Measurements from ENCODE around the gene IL4I1.

The IL4I1 gene

DNA sequence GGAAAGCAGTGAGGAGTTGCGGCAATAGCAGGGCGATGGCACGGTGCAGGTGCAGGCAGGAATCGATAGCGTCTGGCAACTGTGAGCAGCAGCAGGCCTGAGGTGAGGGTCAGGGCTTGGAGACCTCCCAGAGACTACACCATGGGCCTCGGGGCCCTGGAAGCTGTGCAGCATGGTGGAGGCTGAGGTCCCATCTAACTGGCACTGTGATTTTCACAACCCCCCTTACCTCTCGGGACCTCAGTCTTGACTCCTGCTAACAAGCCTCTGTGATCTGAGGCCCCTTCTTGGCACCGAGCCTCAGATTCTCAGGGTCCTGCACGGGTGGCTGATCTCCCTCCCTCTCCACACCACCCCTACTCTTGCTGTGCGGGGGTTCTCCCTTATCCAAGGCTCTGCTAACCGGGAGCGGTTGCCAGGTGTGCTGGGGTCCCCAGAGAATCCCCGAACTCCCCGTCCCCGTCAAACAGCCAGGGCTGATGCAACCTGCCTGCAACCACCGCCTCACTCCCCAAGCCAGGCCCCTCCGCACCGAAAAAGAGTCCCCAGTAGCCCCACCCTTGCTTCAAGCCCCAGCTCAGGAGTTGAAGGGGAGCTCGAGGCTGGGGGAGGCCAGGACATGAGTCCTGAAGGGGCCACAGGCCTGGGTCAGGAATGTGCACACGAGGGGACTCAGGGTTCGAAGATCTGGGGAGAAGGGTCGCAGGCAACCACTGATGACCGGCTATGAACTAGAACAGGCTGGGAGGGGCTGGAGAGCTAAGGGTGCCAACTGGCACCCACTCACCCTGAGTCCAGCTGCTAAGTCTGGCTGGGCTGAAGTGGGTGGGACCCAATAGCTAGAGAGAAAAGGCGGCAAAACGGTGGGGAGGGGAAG is 27.6 kb upstream of the IL4I1 start:
- no peak for DNase-seq

DNA sequence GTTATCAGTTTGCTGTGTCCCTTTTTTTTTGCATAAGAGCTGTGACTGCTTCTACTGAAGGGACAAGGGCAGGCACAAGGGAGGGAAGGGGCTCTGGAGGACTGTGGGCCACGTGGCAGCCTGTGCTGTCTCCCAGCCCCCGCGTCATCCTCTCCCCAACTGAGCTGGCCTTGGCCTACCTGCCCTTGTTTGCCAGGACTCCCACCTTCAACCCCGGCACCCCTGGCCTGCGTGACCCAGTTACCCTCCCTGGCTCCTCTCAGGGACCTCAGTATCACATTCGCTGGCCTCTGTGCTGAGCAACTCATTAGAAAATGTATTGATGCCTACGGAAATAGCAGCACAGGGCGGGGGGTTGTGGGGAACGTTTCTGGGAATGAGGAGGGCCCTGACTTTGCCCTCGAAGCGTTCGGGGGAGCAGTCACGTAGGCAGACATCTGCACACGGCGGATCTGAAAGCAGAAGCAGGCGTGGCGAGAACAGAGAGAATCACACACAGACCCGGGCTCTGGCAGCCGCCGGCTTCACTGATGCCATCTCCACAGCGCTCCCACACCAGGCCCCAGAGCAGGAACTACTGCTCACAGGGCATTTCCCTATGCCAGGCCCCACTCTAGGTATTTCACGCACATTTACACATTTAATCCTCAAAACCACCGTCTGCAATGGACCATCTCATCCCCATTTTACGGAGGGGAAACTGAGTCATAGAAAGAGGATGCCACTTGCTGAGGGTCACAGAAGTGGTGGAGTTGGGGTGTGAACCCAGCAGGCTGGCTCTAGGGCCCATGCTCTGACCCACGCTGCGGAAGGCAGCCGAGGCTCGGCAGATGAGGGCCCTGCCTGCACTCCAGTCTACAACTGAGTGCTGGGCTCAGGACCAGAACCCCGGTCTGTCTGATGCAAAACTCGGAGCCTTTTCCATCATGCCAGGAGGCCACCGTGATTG is 26.6 kb upstream of the IL4I1 start:
- no peak for DNase-seq

DNA sequence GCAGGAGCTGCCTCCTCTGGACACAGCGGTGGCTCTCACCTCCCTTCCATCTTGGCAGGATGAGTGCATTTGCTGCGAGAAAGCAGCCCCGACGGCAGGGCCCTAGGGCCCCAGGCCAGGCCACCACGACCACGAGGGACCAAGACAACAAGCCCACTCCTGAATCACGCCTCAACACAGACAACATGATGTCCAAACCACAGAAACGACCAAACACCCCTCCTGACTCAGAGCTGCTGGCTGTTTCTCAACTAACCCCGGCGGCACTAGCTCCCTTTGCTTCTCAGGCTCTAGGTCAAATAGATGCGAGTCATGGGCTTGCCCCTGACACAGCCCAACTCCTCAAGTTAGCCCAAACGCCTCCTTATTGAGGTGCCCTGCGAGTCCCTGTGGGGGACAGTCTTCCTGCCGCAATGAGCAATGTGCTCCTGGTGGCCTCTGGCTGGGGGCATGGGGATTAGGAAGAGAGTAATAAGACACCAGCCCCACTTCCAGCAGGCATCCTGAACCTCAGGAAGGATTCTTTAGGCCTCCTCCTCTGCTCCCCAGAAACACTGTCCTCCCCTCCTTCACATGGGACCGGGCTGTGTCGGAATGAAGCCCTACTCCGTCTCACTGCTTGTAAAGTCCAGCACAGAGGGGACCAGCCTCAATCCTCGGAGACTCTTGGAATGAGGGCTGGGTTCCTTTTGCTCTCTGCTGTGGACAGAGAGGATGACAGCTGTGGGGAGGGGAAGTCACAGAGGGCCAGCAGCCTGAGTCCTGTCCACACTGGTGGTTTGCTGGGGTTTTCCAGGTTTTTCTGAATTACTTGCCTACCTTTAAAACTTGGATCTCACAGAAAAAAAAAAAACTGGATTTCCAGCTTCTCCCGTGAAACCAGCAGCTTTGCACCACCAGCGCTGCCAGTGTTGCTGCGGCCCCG is 25.4 kb upstream of the IL4I1 start:
- no peak for DNase-seq

DNA sequence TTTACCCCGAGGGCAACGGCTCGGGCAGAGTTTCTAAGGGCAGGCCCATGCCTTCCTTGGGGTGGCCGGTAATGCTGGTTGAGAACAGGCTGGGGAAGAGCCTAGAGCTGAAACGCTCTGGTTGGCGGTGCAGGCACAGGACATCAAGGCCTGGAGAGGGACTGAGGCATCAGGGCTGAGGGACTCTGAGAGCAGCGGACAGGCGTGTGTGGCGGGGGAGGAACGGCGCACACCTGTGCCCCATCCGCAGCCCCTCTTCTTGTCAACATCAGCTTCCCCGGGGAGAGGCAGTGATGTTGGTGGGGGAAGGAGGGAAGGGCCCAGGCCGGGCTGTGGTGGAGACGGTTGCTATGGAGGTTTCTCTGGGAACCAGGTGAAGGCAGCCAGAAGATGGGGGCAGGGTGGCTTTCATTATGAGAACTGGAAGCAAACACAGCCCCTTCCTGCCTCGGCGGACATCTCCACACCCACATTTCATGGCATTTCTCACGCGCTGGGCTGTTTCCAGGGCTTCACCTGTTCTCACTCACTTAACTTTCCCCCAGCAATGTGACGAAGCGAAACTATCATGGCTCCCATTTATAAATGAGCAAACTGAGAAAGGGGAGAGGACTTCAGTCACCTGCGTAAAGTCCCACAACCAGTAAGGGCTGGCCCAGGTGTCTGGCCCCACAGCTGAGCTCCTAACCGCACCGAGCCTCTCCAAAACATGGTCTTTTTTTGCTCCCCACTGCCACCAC is 24.1 kb upstream of the IL4I1 start:
- no peak for DNase-seq

DNA sequence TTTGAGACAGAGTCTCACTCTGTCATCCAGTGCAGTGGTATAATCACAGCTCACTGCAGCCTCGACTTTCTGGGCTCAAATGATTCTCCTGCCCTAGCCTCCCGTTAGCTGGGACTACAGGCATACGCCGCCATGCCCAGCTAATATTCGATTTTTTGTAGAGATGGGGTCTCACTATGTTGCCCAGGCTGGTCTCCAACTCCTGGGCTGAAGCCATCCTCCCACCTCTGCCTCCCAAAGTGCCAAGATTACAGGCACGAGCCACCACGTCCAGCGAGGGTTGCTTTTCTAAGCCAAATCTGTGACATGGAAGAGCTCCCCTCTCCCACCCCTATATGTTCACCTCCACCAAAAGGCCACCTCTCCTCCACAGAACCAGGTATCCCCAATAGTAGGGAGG is 21.4 kb upstream of the IL4I1 start:
- DNase-seq, result no peak

DNA sequence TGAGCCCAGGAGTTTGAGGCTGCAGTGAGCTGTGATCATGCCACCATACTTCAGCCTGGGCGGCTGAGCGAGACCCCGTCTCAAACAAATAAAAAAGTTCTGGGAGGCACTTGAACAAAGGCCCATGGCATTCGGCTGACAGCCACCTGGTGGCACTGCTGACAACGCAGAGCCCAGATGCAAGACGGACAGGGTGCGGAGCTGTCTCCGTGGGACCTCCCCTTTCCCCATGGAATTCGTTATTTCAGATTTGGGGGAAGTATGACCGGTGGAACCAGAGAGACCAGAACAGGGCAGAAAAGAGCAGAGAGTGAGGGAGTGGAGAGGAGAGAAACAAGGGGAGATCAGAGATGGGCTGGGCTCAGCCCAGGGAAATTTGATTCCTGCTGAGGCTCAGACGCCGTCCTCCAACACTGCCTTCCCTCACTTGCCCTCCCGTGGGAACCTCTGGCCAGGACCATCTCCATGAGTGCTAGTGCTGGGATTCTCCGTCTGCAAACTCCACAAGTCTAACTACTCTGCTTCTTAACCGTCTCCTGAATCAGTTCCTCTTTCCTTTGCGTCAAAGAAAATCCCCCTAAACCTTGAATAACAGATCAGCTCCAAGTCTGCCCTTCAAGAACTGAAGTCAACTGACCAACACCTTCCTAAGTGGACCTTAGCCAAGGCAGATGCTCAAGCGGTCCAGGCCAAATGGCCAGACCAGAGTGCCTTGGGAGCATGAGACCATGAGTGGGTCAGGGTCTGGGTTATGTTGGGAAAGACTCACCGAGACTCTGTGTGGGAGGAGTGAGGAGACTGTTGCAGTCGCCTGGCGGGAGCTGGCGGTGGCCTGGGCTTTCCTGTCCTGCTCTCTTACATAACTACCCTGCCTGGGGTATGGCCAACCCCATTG is 20.4 kb upstream of the IL4I1 start:
- DNase-seq, result no peak

DNA sequence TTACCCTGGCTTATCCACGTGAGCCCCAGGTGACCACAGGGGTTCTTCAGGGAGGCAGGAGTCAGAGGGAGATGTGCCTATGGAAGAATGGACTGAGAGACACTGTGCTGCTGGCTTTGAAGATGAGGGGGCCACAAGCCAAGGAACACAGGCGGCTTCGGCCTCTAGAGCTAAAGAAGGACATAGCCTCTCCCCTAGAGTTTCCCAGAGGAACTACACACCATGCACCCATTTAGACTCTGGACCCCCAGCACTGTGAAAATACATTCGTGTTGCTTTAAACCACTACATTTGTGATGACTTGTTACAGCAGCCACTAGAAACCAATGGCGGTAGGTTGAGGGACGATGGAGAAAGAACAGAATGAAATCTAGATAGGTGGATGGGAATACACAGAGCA is 18.6 kb upstream of the IL4I1 start:
- DNase-seq, result no peak

GRCh38 chr19:49913720-49914119 is 17.0 kb upstream of the IL4I1 start:
- DNase-seq, result no peak

- no peak for DNase-seq
These were observed 16.4 kb upstream of the IL4I1 start for GRCh38 chr19:49912965-49913685.

- no peak for DNase-seq
These were observed 14.9 kb upstream of the IL4I1 start for GRCh38 chr19:49911381-49912145.

- no peak for DNase-seq
These were observed 13.5 kb upstream of the IL4I1 start for GRCh38 chr19:49910179-49910578.

GRCh38 chr19:49908480-49909420 is 12.1 kb upstream of the IL4I1 start:
- DNase-seq, result no peak

- no peak for DNase-seq
These were observed 11.2 kb upstream of the IL4I1 start for GRCh38 chr19:49907745-49908446.

GRCh38 chr19:49906879-49907564 is 10.3 kb upstream of the IL4I1 start:
- no peak for DNase-seq

- DNase-seq, result no peak
These were observed 7.4 kb upstream of the IL4I1 start for GRCh38 chr19:49904136-49904535.

DNA sequence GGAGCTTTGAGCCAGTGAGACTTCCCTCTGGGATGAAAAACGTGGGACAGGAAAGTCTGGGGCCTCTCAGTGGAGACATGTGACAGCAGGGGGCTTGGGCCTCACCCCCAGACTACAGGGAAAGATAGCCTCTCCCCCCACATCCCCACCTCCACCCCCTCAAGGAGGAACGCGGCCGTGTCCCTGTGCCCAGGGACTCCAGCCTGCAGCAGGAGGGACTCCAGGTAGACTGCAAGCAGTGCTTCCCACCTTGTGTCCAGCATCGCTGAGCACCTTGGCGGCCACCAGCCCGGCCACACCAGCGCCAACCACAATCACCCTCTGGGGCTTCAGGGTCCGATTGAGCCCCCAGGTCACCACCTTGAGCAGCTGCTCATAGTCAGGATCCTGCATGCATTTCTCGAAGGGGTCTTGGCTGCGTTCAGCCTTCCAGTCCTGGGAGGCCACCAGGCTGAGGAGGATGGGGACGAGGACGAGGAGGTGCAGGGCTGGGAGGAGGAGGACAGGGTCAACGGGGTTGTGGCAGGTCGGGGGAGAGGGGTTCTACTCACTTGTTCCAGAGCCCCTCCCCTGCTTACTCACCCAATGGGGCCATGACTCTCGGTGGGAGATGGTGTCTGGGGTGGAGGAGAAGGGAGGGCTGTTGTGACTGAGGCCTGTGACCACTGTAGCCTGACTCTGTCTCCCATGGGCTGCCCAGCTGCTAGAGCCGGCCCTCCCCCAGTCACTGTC is 955 bp downstream of the IL4I1 start:
- DNase-seq, result peak; percentile 79

Measured in activated effector memory CD4-positive, alpha-beta T cell treated with anti-CD3 and anti-CD28 coated beads, Interleukin-2, amount 50 U/mL, for 16 hours (primary cell).